GM10266 (cell line): ENCODE results near the gene SBF2.

Experiments used
- DNase-seq: peaks from one replicate; pipeline ENCODE4 v3.0.0; 2012; ENCODE audit errors: extremely low spot score
- CTCF ChIP-seq: IDR thresholded peaks from 2 replicates; pipeline ENCODE4 v1.5.1; 2012; ENCODE audit warnings: mild to moderate bottlenecking, low read depth; ENCODE audit not compliant: control insufficient read depth, insufficient read depth; ENCODE audit errors: missing control alignments

Gene SBF2

GRCh38 chr11:9741260-9741659, 552.8 kb downstream of the SBF2 start:
- TF ChIP-seq CTCF, result no peak
- DNase-seq, result no peak

- no peak for TF ChIP-seq CTCF
- DNase-seq, result no peak
Observed at GRCh38 chr11:9740202-9740883, 553.7 kb downstream of the SBF2 start.

GRCh38 chr11:9739123-9739900, 554.7 kb downstream of the SBF2 start:
- TF ChIP-seq CTCF, result no peak
- no peak for DNase-seq

DNA sequence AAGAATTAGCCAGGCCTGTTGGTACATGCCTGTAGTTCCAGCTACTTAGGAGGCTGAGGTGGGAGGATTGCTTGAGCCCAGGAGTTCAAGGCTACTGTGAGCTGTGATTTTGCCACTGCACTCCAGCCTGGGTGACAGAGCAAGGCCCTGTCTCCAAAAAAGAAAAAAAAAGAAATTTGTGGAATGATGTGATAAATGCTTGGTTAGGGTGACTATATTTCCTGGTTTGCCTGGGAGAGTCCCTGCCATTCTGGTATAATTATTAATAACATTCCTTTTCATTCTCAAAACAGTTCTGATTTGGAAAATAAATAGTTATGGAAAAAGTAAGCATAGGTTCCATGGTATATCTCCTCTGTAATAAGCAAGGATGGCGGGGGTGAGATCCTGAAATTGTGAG, 555.3 kb downstream of the SBF2 start:
- DNase-seq, result no peak
- no peak for TF ChIP-seq CTCF

GRCh38 chr11:9738116-9738515, 555.9 kb downstream of the SBF2 start:
- no peak for TF ChIP-seq CTCF
- no peak for DNase-seq

DNA sequence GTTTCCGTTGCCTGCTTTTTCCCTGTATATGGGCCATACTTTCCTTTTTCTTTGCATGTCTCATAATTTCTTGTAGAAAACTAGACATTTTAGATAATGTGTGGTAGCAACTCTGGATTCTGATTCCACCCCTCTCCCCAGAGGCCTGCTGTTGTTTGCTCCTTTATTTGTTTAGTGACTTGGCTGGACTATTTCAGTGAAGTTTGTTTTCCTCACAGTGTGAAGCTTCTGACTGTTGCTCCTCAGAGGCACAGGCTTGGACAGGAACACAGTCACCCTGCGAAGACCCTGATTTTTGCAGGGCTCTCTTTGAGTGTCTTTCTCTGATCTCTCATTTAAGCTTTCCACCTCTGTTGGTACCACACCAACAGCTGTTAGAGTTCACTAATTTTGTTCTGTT, 557.7 kb downstream of the SBF2 start:
- no peak for TF ChIP-seq CTCF
- DNase-seq, result no peak

- no peak for TF ChIP-seq CTCF
Observed at GRCh38 chr11:9735919-9736318, 558.1 kb downstream of the SBF2 start.

More at GRCh38 chr11:9735919-9736318, 558.1 kb downstream of the SBF2 start:
- no peak for DNase-seq
